NCI-H2171 (cell line): ENCODE results near the gene CDH4.

Experiments used
- DNase-seq: peaks from one replicate; lab custom pipeline; 2025; lab: John Stamatoyannopoulos, UW

Gene CDH4

DNA sequence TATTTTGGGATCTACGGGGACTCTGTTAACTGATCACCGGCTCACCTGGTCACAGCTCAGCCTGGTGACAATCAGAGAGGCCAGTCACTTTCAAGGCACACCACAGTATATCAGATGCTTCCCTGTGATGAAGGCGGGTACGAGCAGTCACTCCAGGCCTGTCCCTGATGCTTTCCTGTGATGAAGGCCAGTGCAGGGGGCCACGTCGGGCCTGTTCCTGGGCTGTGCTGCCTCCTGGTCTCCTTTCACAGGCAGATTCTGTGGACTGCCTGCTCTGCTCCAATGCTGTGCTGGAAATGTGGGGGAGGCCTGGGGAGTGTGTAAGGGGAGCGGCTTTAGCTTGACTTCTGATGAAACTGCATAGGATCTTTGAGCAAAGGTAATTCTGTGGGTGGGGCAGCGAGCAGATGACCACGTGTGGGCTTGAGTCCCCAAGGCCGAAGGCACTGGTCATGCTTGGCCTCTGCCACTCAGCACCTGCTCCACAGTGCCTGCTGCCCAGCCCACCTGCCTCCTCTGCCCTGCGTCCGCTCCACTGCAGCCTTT, 441.1 kb downstream of the CDH4 start:
- DNase-seq: no peak

DNA sequence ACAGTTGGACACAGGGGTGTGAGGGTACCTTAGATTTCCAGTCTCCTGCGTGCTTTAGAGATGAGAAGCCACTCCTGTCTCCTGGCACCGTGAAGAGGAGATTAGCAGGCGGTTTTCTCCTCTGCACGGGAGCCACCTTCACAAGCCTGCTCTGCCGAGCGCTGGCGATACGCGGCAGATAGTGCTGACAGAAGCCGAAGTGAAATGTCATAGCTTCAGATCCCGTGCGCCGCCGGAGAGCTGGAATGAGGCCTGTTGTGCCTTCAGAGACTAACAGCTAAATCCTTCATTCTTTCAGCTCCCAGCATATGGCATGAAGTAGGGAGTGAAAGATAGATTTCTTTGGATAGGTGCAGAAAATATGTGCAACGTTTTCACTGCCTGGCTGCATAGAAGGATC, 442.6 kb downstream of the CDH4 start:
- no peak for DNase-seq

DNA sequence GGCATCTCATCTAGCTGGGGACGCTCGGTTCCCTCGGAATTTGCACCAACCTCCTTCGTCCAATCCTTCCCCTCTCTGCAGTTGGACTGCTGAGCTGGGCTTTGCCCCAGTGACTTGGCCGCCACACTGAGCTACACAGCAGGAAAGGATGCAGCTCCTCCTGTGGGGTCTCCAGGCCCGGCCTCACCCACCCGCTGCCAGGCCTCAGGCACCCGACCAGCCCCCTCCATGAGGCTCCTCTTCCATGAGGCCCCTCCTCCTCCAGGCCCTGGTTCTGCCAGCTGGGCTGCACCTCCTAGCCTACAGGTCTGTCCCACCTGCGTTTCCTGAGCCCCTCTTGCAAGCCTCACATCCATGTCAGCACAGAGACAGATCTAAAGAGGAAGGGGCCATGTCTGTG, 443.7 kb downstream of the CDH4 start:
- no peak for DNase-seq

DNA sequence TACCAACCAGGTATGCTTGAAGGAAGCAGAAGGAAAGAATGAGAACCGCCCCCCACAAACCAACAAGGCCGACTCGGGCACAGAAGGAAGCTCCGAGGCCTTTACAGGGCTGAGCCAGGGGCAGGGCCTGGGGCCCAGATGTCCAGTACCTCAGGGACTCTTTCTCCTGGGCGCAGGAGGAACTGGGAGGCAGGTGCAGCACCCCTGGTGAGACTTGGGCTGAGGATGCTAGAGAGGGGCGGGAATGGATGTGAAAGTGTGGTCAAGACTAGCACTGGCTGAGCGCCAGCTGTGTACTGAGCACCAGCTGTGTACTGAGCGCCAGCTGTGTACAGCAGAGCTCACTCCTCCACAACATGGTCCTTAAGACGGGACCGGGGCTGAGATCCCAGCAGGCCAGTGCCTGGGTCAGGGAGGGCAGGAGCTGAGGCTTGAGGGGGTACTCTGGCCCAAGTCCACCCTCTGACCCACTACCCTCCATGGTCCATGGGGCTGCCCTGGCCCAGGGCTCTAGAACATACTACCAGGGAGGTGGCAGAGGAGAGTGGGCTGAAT, 444.2 kb downstream of the CDH4 start:
- DNase-seq: no peak

DNA sequence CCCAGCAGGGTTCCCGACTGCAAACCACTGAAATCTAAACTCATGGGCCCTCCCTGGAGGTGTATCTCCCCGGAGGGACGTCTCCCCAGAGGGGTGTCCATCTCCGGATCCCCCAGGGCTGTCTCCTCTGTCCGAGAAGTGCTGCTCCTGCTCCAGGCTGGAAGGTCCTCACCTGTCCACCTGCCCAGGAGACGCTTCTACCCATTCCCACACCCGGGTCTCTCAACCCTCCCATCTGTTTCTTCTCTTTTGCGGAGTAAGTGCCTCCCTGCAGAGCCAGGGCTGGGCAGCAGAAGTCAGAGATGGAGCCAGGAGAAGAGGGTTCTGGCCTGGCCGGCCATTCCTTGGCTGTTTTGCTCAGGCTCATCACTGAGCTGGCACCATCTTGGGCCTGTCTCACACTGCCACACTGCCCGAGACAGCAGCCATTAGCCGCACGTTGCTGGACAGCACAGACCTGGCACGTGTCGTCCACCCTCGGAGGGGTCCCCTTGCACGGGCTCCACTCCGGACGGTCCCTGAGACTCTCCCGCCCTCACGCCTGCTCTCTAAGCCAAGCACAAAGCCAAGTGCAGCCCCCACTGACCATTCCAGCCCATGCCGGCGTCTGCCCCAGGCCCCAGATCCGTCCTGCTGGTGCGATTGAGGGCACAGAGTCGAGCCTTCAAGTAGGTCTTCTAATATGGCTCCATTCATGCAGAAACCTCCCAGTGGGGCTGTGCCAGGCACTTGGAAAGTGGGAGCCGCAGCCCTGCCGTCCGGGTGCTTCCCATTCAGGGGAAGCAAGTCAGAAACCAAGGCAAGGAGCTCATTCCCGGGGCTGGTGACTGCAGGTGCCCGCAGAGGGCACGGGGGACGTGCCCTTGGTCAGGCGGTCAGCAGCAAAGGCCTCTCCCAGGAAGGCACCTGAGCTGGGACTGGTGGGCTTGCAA, 445.9 kb downstream of the CDH4 start:
- no peak for DNase-seq

DNA sequence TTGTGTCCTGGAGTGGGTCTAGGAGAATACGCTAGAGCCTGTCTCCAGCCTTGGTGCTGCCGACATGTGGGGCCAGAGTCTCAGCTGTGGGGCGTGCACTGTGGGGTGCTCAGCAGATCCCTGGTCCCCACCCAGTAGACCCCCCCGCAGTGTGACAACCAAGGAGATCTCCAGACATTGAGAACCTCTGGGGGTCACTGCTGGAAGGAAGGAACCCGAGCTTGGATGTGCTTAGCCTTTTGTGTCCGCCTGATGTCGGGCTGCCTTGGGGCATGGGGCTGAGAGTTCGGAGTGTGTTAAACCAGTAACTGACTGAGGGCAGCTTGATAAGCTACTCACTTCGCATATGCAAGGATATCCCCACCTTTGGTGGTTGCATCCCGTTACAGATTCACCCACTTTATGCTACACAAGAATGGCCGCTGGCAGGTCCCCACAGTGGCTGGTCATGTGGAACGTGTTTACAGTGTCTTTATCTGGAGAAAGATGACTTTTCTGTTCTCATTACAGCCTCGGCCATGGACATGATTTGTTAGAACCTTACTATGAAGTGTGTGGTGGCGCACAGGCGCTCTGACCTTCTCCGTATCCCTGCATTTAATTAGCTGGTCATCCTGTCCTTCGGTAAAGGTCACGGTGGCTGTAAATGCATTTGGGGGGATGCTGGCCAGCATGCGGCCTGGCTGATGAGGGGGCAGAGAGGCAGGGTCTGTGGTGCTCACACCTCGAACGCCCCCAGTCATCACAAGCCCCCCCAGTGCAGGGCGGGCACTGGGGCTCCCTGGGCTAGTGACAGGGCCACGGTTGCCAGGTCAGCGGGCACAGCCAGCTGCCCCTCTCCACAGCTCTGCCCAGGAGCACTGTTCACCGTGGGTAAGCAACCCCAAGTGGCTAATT, 446.8 kb downstream of the CDH4 start:
- DNase-seq: no peak

DNA sequence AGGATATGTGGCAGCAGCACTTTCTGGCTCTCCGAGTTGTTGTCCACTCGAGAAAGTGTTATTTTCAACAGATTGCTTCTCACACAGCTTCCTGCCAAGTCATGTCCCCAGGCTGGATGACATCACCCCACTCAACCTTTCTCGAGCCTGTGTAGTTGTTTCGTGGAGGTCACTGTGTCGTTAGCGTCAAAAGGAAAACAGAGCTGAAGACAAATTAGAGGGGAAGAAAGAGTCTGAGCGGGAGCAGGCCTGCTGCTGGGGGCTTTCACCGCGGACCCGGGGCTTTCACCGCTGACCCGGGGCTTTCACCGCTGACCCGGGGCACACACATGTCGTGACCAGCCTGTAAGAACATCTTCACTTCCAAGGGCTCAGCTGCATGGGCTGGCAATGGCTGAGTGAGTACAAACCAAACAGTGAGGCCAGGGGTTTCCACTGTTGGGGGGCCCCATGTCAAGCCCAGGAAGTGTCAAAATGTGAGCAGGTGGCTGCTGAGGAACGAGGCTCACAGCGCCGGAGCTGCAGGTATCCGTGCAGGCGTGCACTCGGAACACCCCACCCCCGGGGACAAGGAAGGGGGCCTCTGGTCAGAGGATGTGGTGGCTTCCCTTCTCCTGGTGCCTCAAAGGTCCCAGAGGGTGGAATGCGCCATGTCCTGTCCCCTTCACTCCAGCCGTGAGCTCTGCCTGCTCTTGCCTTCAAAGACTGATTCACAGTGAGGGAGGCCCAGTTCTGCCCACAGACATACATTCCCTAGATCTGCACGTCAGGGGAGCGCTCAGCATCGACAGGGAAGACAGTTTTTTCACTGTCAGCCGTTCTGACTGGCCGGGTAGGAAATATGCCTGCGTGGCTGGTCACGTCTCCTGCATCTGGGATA, 447.7 kb downstream of the CDH4 start:
- DNase-seq: no peak

DNA sequence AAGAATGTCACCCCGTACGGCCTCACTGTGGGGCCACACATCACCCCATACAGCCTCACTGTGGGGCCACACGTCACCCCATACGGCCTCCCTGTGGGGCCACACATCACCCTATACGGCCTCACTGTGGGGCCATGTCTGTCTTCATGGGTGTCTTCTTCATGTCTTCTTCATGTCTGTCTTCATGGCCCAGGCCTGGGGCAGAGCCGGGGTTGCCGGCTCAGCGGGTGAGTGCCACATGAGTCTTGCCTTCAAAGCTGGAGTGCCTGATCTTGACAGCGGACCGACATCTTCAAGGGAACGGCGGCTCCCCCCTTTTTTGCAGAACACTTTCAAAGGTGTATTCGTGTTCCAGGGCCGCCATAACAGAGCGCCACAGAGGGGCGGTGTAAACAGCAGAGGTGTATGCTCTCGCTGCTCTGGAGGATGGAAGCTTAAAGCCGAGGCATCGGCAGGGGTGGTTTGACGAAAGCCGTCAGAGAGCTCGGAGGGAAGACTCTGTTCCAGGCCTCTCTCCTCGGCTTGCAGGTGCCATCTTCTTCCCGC, 448.6 kb downstream of the CDH4 start:
- DNase-seq: no peak

DNA sequence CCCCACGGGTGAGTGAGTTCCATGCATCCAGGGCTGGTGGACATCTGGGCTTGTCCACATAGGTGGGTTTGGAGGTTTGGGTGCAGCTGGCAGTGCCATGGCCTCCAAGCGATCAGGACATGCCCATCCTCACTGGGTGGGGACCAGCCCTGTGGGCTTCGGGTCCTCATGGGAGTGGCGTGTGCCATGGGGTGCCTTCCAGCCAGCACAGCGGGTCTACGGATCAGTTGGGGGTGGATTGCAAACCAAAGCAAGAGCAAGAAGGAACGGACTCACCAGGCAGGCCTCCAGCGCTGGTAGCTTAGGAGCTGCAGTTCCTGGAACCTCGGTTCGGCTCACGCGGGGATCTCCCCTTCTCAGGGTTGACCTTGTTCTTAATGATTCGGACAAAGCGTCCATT, 449.3 kb downstream of the CDH4 start:
- DNase-seq: no peak

DNA sequence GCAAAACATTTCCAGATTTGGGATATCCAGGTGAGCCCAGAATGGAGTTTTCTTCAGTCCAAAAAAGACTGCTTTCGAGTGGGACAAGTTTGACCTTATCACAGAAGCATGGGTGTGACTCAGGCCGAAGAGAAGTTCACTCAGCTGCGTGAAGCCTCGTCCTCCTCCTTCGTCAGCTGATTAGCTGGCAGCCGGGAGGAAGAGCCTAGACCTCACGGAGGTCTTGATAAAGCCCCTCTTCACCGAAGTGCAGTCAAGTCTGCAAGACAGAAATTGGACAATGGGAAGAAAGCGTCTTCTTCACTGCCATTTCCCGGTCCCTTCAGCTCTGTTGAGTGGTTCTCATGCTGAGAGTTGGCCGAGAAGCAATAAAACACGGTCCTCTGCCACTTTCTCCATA, 449.7 kb downstream of the CDH4 start:
- DNase-seq: no peak

DNA sequence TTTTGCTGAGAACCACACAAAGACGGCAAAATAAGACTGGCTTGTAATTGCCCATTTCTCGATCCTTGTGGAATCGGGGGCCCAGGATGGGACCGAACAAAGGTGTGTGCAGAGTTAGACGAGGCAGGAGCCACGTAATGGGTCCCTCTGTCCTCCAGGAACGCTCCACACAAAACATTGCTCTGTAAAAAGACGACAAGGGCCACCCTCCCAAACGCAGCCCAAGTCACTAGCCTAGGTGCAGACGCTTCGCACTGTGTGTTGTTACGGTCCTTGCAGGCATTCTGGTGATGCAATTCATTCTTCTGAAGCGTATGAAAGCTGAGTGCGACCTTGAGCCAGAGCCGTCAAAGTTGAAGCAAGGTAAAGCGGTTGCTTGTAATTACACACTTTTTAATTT, 450.2 kb downstream of the CDH4 start:
- no peak for DNase-seq

DNA sequence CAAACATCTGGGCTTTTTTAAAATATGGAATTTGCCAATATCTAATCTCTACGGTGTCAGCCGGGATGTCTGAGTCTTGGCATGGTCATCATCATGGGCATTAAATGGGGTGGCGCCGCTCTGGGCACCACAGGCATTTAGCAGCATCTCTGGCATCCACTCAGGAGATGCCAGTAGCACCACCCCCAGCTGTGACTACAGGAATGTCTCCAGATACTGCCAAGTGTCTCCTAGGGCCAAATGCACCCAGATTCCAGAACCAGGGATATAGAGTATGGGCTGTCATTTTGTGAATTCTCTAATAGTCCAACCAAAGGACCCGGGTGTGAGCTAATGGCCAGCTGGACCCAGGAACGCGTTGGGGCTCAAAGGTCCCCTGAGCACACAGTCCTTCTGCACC, 452.6 kb downstream of the CDH4 start:
- DNase-seq: no peak

DNA sequence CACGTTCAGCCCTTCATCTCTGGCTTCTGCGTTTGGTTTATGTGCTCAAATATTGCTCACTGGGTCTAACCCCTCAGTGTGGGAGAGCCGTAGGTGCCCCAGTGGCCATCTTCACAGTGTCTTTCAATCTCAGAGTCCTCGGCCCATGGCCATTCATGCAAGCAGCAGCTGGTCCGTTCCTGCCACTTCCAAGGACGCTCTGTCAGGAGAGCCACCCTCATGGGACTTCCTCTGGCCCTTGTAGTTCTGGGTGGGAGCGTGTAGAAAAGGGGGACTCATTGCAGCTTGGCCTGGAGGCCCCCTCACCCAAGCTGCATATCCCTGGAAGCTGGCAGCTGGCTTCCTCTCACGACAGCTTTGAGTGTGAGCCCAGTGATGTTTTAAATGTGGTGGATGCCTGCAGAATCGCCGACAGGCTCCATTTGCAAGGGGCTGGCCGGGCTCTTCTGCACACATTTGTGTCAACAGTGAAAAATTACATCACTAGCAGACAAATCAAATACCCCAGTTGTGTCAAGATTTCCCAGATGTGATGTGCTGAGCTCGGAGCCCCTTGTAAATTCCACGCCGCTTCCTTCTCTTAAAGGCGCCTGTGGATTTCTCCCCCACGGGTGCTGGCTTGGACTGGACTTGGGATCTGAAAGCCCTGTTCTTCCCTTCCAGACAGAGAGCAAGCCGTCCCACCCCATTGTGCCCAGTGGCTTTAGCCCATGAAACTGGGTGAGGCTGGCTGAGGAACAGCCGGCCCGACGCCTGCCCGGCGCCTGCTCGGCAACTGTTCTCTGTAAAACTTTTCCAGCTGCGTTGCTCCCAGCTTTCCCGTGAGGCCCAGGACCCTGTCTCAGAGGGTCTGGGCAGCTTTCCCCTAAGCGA, 453.6 kb downstream of the CDH4 start:
- no peak for DNase-seq

DNA sequence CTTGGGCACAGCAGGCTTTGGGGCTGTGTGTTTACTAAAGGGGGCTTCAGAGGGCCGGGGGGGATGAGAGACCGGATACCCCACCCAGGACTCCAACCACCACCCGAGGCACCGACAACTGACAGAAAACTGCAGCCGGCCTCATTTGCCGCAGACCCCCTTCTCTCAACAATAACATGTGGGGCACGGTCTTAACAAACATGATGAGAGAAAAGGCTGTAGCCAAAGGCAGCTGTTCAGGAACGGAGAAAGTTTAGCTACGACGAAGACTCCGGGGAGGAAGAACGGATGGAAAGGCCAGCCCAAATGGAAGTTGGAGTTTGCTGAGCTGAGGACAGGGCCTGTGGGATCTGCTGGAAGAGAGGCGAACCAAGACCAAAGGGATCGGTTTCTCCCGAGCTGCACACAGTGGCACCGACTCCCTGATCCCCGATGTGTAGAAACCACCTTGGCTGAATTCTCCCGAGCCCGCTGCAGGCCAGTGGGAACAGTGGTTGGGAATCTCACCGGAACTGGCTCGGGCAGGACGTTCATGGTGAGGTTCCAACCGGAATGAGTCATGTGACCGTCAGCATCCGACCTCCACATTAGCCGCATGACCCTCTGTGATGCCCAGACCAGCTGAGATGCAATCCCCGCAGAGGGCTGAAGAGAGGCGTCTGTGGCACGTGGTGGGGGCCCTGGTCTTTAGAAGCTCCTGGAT, 454.3 kb downstream of the CDH4 start:
- DNase-seq: no peak

DNA sequence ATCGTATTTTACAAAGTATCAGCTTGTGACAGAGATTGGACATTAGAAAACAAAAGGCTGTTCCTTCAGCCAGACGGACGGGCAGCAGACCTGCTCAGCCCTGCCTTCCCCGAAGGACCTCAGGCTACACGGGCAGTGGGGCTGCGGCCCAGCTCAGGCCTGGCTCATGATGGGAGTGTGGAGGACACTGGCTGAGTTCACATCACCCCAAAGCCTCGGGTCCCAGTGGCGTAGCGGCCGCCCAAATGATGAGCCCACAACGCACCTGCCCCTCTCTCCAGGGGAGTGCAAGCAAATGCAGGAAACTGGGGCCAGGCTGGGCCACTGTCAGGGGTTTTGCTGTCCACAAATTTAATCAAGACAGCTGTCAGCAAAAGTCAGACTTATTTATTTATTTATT, 456.8 kb downstream of the CDH4 start:
- no peak for DNase-seq

DNA sequence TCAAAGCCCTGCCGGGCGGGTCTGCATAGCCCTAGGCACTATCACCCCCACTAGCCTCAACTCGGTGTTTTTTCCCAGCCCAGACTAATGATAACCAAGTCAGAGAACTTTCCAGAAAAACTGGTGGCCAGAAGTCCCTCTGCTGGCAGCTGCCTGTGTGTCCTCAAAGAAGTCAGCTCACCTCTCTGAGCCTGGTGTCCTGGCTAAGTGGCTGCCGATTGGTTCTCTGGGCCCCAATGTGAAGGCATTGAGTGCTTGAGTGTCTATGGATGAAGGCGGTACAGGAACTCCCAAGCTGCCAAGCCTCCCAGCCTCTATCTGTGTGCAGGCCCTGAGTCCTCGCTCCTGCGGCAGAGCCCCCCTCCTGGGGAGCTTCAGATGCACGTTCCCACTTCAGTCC, 458.0 kb downstream of the CDH4 start:
- DNase-seq: no peak

DNA sequence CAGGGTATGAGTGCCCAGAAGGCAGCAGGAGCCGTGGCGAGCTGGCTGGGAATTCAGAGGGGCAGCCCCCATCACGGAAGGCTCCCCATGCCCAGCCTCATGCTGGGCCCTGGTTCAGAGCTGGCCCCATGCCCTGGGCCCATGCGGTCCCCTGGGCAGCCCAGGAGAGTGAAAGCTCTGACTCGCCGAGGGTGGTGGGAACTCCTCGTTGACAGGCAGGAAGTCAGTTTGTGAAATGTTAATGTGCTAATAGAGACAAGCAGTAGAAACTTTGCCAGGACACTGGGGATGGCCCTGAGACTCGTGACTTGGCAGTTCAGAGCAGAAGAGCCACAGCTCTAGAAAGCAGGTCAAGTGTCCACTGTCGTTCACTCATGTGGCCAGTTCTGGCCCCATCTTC, 460.6 kb downstream of the CDH4 start:
- DNase-seq: no peak

DNA sequence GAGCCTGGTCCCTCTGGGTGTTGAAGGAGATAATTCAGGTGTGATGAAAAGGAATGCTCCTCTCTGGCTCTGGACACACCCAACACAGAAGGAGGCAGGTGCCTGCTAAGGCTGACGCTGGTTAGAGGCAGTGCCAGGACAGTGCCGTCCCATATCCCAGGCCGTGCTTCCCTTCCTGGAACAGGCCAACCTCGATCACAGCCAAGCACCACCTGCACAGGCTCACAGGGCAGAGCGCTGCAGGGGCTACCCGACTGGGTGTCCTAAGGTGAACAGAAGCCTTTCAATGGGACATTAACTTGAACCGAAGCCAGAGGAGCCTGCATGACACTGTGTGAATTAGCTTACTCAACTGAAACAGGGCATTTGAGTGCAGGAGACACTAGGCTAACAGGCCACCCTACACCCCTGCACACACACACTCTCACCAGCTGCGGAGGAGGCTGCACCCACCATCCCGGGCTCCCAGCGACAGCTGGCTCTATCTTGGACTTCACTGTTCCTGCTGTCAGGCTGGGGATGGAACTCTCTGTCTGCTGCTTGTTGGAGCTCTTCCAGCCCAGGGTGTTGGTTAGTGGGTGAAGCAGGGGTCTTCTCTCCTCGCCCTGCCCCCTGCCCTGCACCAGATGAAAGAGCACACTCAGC, 466.4 kb downstream of the CDH4 start:
- no peak for DNase-seq
